Pulmonary artery endothelial cell (primary cell): Measurements from ENCODE around the gene RAI1. TPM values are rescaled to one million over a fixed set of nuclear protein-coding genes. Genes with fewer than 3 reads are reported as not detected.
"Not testable (repeated sequence)": the region's sequence is repeated elsewhere in the genome, so short reads cannot be mapped to it uniquely, and the experiment has no call there.

Experiments used
- DNase-seq: peaks from one replicate; pipeline ENCODE4 v3.0.0-alpha.2; 2011; ENCODE audit warnings: low read depth, low spot score
- total RNA-seq: library from RNA; depleted of rRNA; stranded (reverse); fragments of >200 nt; gene quantifications from 2 replicates; pipeline ENCODE4 v1.2.3, GENCODE V29; 2014

Gene RAI1
- total RNA-seq, 1 donor from 2014 or later, result 9.5 TPM

GRCh38 chr17:17665255-17665654 lies 16.0 kb upstream of the RAI1 start:
- no peak for DNase-seq

GRCh38 chr17:17666111-17666714 lies 15.0 kb upstream of the RAI1 start:
- DNase-seq, result no peak

GRCh38 chr17:17667231-17667630 lies 14.0 kb upstream of the RAI1 start:
- DNase-seq, result no peak

GRCh38 chr17:17667947-17668346 lies 13.3 kb upstream of the RAI1 start:
- DNase-seq, result no peak

- DNase-seq, result no peak
Observed at GRCh38 chr17:17668358-17668757, 12.9 kb upstream of the RAI1 start.

- no peak for DNase-seq
Observed at GRCh38 chr17:17668775-17669579, 12.3 kb upstream of the RAI1 start.

- no peak for DNase-seq
Observed at GRCh38 chr17:17669580-17670235, 11.6 kb upstream of the RAI1 start.

- no peak for DNase-seq
Observed at GRCh38 chr17:17670701-17671305, 10.5 kb upstream of the RAI1 start.

GRCh38 chr17:17671369-17672129 lies 9.7 kb upstream of the RAI1 start:
- no peak for DNase-seq

- no peak for DNase-seq
Observed at GRCh38 chr17:17672453-17673368, 8.5 kb upstream of the RAI1 start.

- DNase-seq, result no peak
Observed at GRCh38 chr17:17675416-17675815, 5.8 kb upstream of the RAI1 start.

GRCh38 chr17:17675925-17676534 lies 5.2 kb upstream of the RAI1 start:
- no peak for DNase-seq

- no peak for DNase-seq
Observed at GRCh38 chr17:17676752-17677151, 4.5 kb upstream of the RAI1 start.

- no peak for DNase-seq
Observed at GRCh38 chr17:17677299-17678040, 3.8 kb upstream of the RAI1 start.

GRCh38 chr17:17678063-17678699 lies 3.1 kb upstream of the RAI1 start:
- not testable (repeated sequence) for DNase-seq

GRCh38 chr17:17679243-17679642 lies 2.0 kb upstream of the RAI1 start:
- DNase-seq, result no peak

GRCh38 chr17:17679748-17680147 lies 1.5 kb upstream of the RAI1 start:
- DNase-seq, result no peak

GRCh38 chr17:17680477-17681186 lies 626 bp upstream of the RAI1 start:
- DNase-seq, result no peak
